ENCODE measurements around the gene FOXF2. TPM values are rescaled to one million over a fixed set of nuclear protein-coding genes. Genes with fewer than 3 reads are reported as not detected.

The FOXF2 gene
- total and polyA plus RNA-seq, 2 of the 13 experiments (the other 11 are each of a cell fraction or from before 2014, with no cell fraction given), result not detected

DNA sequence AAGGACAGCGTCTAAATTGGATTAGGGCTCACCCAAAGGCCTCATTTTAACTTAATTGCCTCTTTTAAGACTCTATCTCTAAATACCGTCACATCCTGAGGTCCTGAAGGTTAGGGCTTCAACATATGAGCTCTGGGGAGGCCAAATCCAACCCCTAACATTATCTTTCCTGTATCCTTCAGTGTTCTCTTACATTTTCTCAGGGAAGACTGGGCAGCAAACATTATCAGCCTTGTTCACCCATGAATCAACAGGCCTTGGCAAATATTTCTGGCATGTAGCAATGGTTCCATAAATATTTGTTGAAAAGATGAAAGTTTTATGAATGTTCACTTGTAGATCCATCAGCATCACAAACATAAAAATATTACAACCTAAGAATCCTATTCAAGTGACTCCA, 24.6 kb upstream of the FOXF2 start (continued):
- TF ChIP-seq, protein P1, sequence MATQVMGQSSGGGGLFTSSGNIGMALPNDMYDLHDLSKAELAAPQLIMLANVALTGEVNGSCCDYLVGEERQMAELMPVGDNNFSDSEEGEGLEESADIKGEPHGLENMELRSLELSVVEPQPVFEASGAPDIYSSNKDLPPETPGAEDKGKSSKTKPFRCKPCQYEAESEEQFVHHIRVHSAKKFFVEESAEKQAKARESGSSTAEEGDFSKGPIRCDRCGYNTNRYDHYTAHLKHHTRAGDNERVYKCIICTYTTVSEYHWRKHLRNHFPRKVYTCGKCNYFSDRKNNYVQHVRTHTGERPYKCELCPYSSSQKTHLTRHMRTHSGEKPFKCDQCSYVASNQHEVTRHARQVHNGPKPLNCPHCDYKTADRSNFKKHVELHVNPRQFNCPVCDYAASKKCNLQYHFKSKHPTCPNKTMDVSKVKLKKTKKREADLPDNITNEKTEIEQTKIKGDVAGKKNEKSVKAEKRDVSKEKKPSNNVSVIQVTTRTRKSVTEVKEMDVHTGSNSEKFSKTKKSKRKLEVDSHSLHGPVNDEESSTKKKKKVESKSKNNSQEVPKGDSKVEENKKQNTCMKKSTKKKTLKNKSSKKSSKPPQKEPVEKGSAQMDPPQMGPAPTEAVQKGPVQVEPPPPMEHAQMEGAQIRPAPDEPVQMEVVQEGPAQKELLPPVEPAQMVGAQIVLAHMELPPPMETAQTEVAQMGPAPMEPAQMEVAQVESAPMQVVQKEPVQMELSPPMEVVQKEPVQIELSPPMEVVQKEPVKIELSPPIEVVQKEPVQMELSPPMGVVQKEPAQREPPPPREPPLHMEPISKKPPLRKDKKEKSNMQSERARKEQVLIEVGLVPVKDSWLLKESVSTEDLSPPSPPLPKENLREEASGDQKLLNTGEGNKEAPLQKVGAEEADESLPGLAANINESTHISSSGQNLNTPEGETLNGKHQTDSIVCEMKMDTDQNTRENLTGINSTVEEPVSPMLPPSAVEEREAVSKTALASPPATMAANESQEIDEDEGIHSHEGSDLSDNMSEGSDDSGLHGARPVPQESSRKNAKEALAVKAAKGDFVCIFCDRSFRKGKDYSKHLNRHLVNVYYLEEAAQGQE (IDR thresholded peaks at IDR 0.05; ENCODE audit: borderline replicate concordance in 1 of 2, low read depth in 1 of 2, low read length in 2 of 2), result no peak
- TF ChIP-seq ZNF644 (CRISPR knock-in tag; IDR thresholded peaks at IDR 0.05; ENCODE audit: low read depth), result no peak
- TF ChIP-seq POLR2AphosphoS2 (IDR thresholded peaks at IDR 0.05; ENCODE audit: low read depth, low read length), result no peak
- no peak for TF ChIP-seq NFKBIZ (CRISPR knock-in tag; IDR thresholded peaks at IDR 0.05)
- no peak for TF ChIP-seq ZNF737 (CRISPR knock-in tag; IDR thresholded peaks at IDR 0.05; ENCODE audit: borderline replicate concordance)
- no peak for TF ChIP-seq ZNF777 (CRISPR knock-in tag; IDR thresholded peaks at IDR 0.05)
- no peak for TF ChIP-seq ZFYVE20 (CRISPR knock-in tag; IDR thresholded peaks at IDR 0.05; ENCODE audit: borderline replicate concordance, low read depth)
- TF ChIP-seq ZBTB8A (CRISPR knock-in tag; IDR thresholded peaks at IDR 0.05; ENCODE audit: borderline replicate concordance, low read depth), result no peak
- no peak for TF ChIP-seq ZNF747 (CRISPR knock-in tag; IDR thresholded peaks at IDR 0.05; ENCODE audit: borderline replicate concordance)
- TF ChIP-seq HIVEP1 (CRISPR knock-in tag; IDR thresholded peaks at IDR 0.05), result no peak
- no peak for TF ChIP-seq SMAD9 (CRISPR knock-in tag; IDR thresholded peaks at IDR 0.05)

DNA sequence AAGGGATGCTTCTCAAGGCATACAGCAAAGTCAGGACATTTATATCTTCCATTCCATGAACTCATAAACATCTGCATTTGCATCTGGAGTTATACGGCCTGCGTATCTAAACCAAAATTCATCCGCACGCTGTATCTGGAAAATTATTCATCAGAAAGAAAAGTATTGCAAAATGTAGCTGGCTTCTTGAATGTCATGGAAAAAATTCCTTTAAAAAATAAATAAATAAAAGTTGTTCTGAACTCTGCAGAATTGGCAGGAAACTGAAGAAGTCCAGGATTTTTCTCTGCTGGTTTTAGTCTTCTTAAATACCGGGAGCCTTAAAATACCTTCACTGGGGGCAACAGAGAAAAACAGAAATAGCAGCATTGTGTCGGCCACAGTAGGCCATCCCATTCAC, 23.7 kb upstream of the FOXF2 start:
- Histone ChIP-seq H2AFZ (ENCODE audit: low read length) (no peak overlapping the region), H4K20me1 (ENCODE audit: insufficient read depth, low read length) (no peaks in the 10 kb centered on the region), H3K79me2 (ENCODE audit: insufficient read depth, low read length) (no peaks in the 10 kb centered on the region), H3K27ac (ENCODE audit: extremely low read length, insufficient read depth, low read length) (no peak overlapping the region), H3K4me2 (ENCODE audit: low read depth, low read length) (no peak overlapping the region), H3K4me3 (replicated peaks in 1 of 3; ENCODE audit: insufficient read depth in 1 of 3, low read depth in 2 of 3, low read length in 3 of 3) (no peak overlapping the region), H3K9me3 (ENCODE audit: low read length) (no peaks in the 10 kb centered on the region), H3K27me3 (ENCODE audit: control insufficient read depth in 1 of 2, insufficient read depth in 2 of 2, low read length in 2 of 2) (peaks cover 0 to 51% of the 10 kb centered on the region in 2 experiments; a peak in 3 of 5 replicates), H3K9ac (ENCODE audit: insufficient read depth, low read depth, low read length) (no peak overlapping the region), H3K36me3 (replicated peaks in 1 of 2; ENCODE audit: control insufficient read depth in 1 of 2, insufficient read depth in 2 of 2, low read length in 2 of 2) (no peaks in the 10 kb centered on the region), H3K4me1 (ENCODE audit: insufficient read depth, low read length) (no peaks in the 10 kb centered on the region)
- ChIA-PET POLR2A (no interaction called here), CTCF (ENCODE audit: low intra/inter-chr PET ratio, low total read pairs) (no interaction called here)
- TF ChIP-seq ZNF883 (CRISPR knock-in tag; IDR thresholded peaks at IDR 0.05; ENCODE audit: not compliant biosample characterization) (no peak), ZNF724P (CRISPR knock-in tag; IDR thresholded peaks at IDR 0.05; ENCODE audit: borderline replicate concordance) (no peak)
- TF ChIP-seq, protein P2, sequence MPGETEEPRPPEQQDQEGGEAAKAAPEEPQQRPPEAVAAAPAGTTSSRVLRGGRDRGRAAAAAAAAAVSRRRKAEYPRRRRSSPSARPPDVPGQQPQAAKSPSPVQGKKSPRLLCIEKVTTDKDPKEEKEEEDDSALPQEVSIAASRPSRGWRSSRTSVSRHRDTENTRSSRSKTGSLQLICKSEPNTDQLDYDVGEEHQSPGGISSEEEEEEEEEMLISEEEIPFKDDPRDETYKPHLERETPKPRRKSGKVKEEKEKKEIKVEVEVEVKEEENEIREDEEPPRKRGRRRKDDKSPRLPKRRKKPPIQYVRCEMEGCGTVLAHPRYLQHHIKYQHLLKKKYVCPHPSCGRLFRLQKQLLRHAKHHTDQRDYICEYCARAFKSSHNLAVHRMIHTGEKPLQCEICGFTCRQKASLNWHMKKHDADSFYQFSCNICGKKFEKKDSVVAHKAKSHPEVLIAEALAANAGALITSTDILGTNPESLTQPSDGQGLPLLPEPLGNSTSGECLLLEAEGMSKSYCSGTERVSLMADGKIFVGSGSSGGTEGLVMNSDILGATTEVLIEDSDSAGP (CRISPR knock-in tag; IDR thresholded peaks at IDR 0.05; ENCODE audit: borderline replicate concordance), result no peak
- intact Hi-C loops (cut with micrococcal nuclease; ENCODE audit: unreplicated experiment), result no loop called here
- no peak for DNase-seq (ENCODE audit: low spot score)
- in situ Hi-C loops (cut with HindIII; ENCODE audit: extremely low pct_ligation_motif_present, low pct_unique_long_range_greater_than_20kb), result no loop called here
- ATAC-seq, result no peak
- FAIRE-seq, result no peak
- no TSS peak for BruUV-seq (replicated peaks)
- WGBS (ENCODE audit: low lambda C conversion rate), result 78% methylated on average over 6 of the region's 6 CpGs

Data from HepG2 (cell line).